ENCODE results near the gene BLOC1S6. TPM values are rescaled to one million over a fixed set of nuclear protein-coding genes. Genes with fewer than 3 reads are reported as not detected.

The BLOC1S6 gene
- total RNA-seq, 1 donor from 2014 or later: 64.6 TPM

GRCh38 chr15:45594835-45595530 is 7.8 kb downstream of the BLOC1S6 start:
- no peaks in the 10 kb centered on the region for H4K20me1 ChIP-seq (ENCODE audit: low read depth)
- H3K4me1 ChIP-seq: no peaks in the 10 kb centered on the region
- H3K27me3 Mint-ChIP-seq (ENCODE audit: insufficient read depth, low read depth): no peaks in the 10 kb centered on the region
- no peaks in the 10 kb centered on the region for H3K9me3 ChIP-seq (ENCODE audit: low read depth)
- no peak overlapping the region for H3K9ac ChIP-seq
- H3F3A ChIP-seq (ENCODE audit: low read depth): no peaks in the 10 kb centered on the region
- no peaks in the 10 kb centered on the region for H3K4me1 Mint-ChIP-seq
- DNase-seq (ENCODE audit: low spot score): no peak
- H3K36me3 ChIP-seq: peaks cover 17% of the 10 kb centered on the region
- no peak overlapping the region for H3K4me2 ChIP-seq
- no peaks in the 10 kb centered on the region for H3K27me3 ChIP-seq
- H3K4me3 ChIP-seq: no peak overlapping the region
- TF ChIP-seq EZH2 (IDR thresholded peaks at IDR 0.05) (no peak), CTCF (IDR thresholded peaks at IDR 0.05) (no peak), EZH2phosphoT487 (IDR thresholded peaks at IDR 0.05) (no peak)
- H3K79me2 ChIP-seq (ENCODE audit: low read depth): peaks cover 72% of the 10 kb centered on the region
- H3K9me3 Mint-ChIP-seq: peaks cover 19% of the 10 kb centered on the region
- H3K27ac ChIP-seq: no peak overlapping the region
- H3K4me3 Mint-ChIP-seq: no peak overlapping the region
- no peak overlapping the region for H3K27ac Mint-ChIP-seq
- H3K36me3 Mint-ChIP-seq: peaks cover 31% of the 10 kb centered on the region
- no peak overlapping the region for H2AFZ ChIP-seq (replicated peaks)

GRCh38 chr15:45603881-45604280 is 16.7 kb downstream of the BLOC1S6 start:
- Histone ChIP-seq H3K27ac (no peak overlapping the region), H3K36me3 (peaks cover 7% of the 10 kb centered on the region)

GRCh38 chr15:45604326-45604725 is 17.1 kb downstream of the BLOC1S6 start:
- Histone ChIP-seq H3K9me3 (ENCODE audit: low read depth) (no peaks in the 10 kb centered on the region), H3K4me3 (no peak overlapping the region), H3K27me3 (no peaks in the 10 kb centered on the region), H3K36me3 (peaks cover 7% of the 10 kb centered on the region), H3F3A (ENCODE audit: low read depth) (no peaks in the 10 kb centered on the region), H3K79me2 (ENCODE audit: low read depth) (peaks cover 20% of the 10 kb centered on the region), H3K4me2 (no peak overlapping the region), H3K9ac (no peak overlapping the region), H4K20me1 (ENCODE audit: low read depth) (peaks cover 4% of the 10 kb centered on the region), H3K27ac (no peak overlapping the region), H3K4me1 (no peaks in the 10 kb centered on the region), H2AFZ (replicated peaks) (no peak overlapping the region)
- no peaks in the 10 kb centered on the region for H3K9me3 Mint-ChIP-seq
- H3K27ac Mint-ChIP-seq: no peak overlapping the region
- no peak overlapping the region for H3K4me3 Mint-ChIP-seq
- TF ChIP-seq EZH2phosphoT487 (IDR thresholded peaks at IDR 0.05): no peak
- TF ChIP-seq CTCF (IDR thresholded peaks at IDR 0.05): no peak
- no peak for TF ChIP-seq EZH2 (IDR thresholded peaks at IDR 0.05)
- no peak for DNase-seq (ENCODE audit: low spot score)
- peaks cover 18% of the 10 kb centered on the region for H3K36me3 Mint-ChIP-seq
- no peaks in the 10 kb centered on the region for H3K4me1 Mint-ChIP-seq
- H3K27me3 Mint-ChIP-seq (ENCODE audit: insufficient read depth, low read depth): no peaks in the 10 kb centered on the region

More at GRCh38 chr15:45603881-45604280, 16.7 kb downstream of the BLOC1S6 start:
- H4K20me1 ChIP-seq (ENCODE audit: low read depth): peaks cover 4% of the 10 kb centered on the region
- no peak overlapping the region for H3K4me2 ChIP-seq
- no peaks in the 10 kb centered on the region for H3K9me3 Mint-ChIP-seq
- H3K9me3 ChIP-seq (ENCODE audit: low read depth): no peaks in the 10 kb centered on the region
- H2AFZ ChIP-seq (replicated peaks): no peak overlapping the region
- H3K27ac Mint-ChIP-seq: no peak overlapping the region
- no peaks in the 10 kb centered on the region for H3K4me1 ChIP-seq
- no peaks in the 10 kb centered on the region for H3K4me1 Mint-ChIP-seq
- no peak for TF ChIP-seq EZH2 (IDR thresholded peaks at IDR 0.05)
- TF ChIP-seq CTCF (IDR thresholded peaks at IDR 0.05): no peak
- no peak for TF ChIP-seq EZH2phosphoT487 (IDR thresholded peaks at IDR 0.05)
- no peaks in the 10 kb centered on the region for H3K27me3 ChIP-seq
- no peak overlapping the region for H3K4me3 ChIP-seq
- H3K27me3 Mint-ChIP-seq (ENCODE audit: insufficient read depth, low read depth): no peaks in the 10 kb centered on the region
- peaks cover 20% of the 10 kb centered on the region for H3K79me2 ChIP-seq (ENCODE audit: low read depth)
- no peak for DNase-seq (ENCODE audit: low spot score)
- H3K36me3 Mint-ChIP-seq: peaks cover 16% of the 10 kb centered on the region
- no peak overlapping the region for H3K9ac ChIP-seq
- no peaks in the 10 kb centered on the region for H3F3A ChIP-seq (ENCODE audit: low read depth)
- no peak overlapping the region for H3K4me3 Mint-ChIP-seq

All from neural progenitor cell (in vitro differentiated cells).